B cell (primary cell): Measurements from ENCODE around the gene CRABP1. TPM values are rescaled to one million over a fixed set of nuclear protein-coding genes. Genes with fewer than 3 reads are reported as not detected.
A peak's percentile ranks its signal among the peaks of the same experiment; 100 is the strongest.

Experiments used
- ATAC-seq: fragments of 200-7000 bp; cut with Tn5 transposase; one replicate; pipeline ENCODE4 v1.10.0; 2021; ENCODE audit warnings: low read depth, mild to moderate bottlenecking, moderate number of reproducible peaks, moderate library complexity
- CTCF ChIA-PET: fragments of 350-600 bp; sonication (Branson Sonifier 250); formaldehyde crosslinking; loops from one replicate; lab custom pipeline; 2021; ENCODE audit warnings: antibody characterized with exemption, inconsistent platforms; lab: Charles Lee
- POLR2A ChIA-PET: fragments of 350-600 bp; sonication (Branson Sonifier 250); formaldehyde crosslinking; loops from one replicate; lab custom pipeline; 2021; ENCODE audit warnings: antibody characterized with exemption; lab: Charles Lee
- DNase-seq: peaks from one replicate; pipeline ENCODE4 v3.0.0; 2013
- H2AFZ ChIP-seq: 2 replicates; pipeline ENCODE4 v1.6.1; 2012; ENCODE audit warnings: mild to moderate bottlenecking, low read depth, low read length; ENCODE audit not compliant: insufficient read depth, poor library complexity, severe bottlenecking
- H3K27ac ChIP-seq, 2 donors: 1 replicate in 1 of 2; 2 replicates in 1 of 2; pipeline ENCODE4 v1.5.1; 2012 to 2013; ENCODE audit warnings: low read length in 2 of 2, mild to moderate bottlenecking in 2 of 2, moderate library complexity in 1 of 2
- H3K27me3 ChIP-seq, 4 experiments: fragments of 200-600 bp in 1 of 4; sonication (generic) in 1 of 4; replicated peaks in 1 of 4; 1 replicate in 2 of 4; 2 replicates in 2 of 4; pipeline versions ENCODE4 v1.6.1 to v1.7.0; 2013 to 2016; ENCODE audit warnings: low read length in 3 of 4, mild to moderate bottlenecking in 2 of 4, mixed read lengths in 1 of 4, moderate library complexity in 1 of 4; ENCODE audit not compliant: insufficient read depth in 4 of 4, control insufficient read depth in 3 of 4; ENCODE audit errors: control extremely low read depth in 1 of 4
- H3K36me3 ChIP-seq, 2 experiments: replicated peaks in 1 of 2; 1 replicate in 1 of 2; 2 replicates in 1 of 2; pipeline versions ENCODE4 v1.6.1 to v1.7.1; 2013; ENCODE audit warnings: low read length in 1 of 2; ENCODE audit not compliant: insufficient read depth in 2 of 2, control insufficient read depth in 1 of 2; ENCODE audit errors: control extremely low read depth in 1 of 2, extremely low read depth in 1 of 2
- H3K4me1 ChIP-seq, 2 donors: fragments of 200-600 bp in 1 of 2; sonication (generic) in 1 of 2; 1 replicate in 1 of 2; 2 replicates in 1 of 2; pipeline versions ENCODE4 v1.5.1 to v1.6.1; 2013 to 2017; ENCODE audit warnings: low read length in 2 of 2; ENCODE audit not compliant: control insufficient read depth in 2 of 2, insufficient read depth in 2 of 2
- H3K4me2 ChIP-seq: replicated peaks from 2 replicates; pipeline ENCODE3; 2012; ENCODE audit warnings: mild to moderate bottlenecking, low read depth, low read length; ENCODE audit not compliant: poor library complexity, severe bottlenecking
- H3K4me3 ChIP-seq, 5 experiments: fragments of 200-600 bp in 1 of 5; sonication (generic) in 1 of 5; 1 replicate in 3 of 5; 2 replicates in 2 of 5; pipeline versions ENCODE4 v1.5.1 to v1.7.0; 2011 to 2016; ENCODE audit warnings: low read length in 4 of 5, mild to moderate bottlenecking in 4 of 5, low read depth in 2 of 5, control low read depth in 1 of 5, moderate library complexity in 1 of 5; ENCODE audit not compliant: insufficient read depth in 1 of 5; ENCODE audit errors: control extremely low read depth in 1 of 5, extremely low read depth in 1 of 5
- H3K79me2 ChIP-seq: fragments of 200-600 bp; sonication (generic); one replicate; pipeline ENCODE4 v1.6.0; 2016; ENCODE audit warnings: low read length; ENCODE audit not compliant: control insufficient read depth, insufficient read depth
- H3K9ac ChIP-seq: fragments of 200-600 bp; sonication (generic); 2 replicates; pipeline ENCODE4 v1.6.1; 2017; ENCODE audit warnings: mild to moderate bottlenecking, low read length, moderate library complexity
- H3K9me3 ChIP-seq, 3 donors: one replicate each; pipeline versions ENCODE4 v1.6.1 to v1.7.1; 2013; ENCODE audit warnings: low read length in 2 of 3; ENCODE audit not compliant: control insufficient read depth in 2 of 3, insufficient read depth in 1 of 3; ENCODE audit errors: control extremely low read depth in 1 of 3
- H4K20me1 ChIP-seq: 2 replicates; pipeline ENCODE4 v1.6.0; 2012; ENCODE audit warnings: mild to moderate bottlenecking, low read length; ENCODE audit not compliant: insufficient read depth, control insufficient read depth, poor library complexity, severe bottlenecking
- H3K27ac Mint-ChIP-seq: one replicate; pipeline ENCODE4 v1.8.0; 2021; ENCODE audit warnings: mixed read lengths
- H3K27me3 Mint-ChIP-seq: one replicate; pipeline ENCODE4 v1.8.0; 2021; ENCODE audit warnings: mixed read lengths
- H3K4me1 Mint-ChIP-seq: one replicate; pipeline ENCODE4 v1.8.0; 2021; ENCODE audit warnings: mixed read lengths
- H3K4me3 Mint-ChIP-seq: one replicate; pipeline ENCODE4 v1.8.0; 2021; ENCODE audit warnings: mixed read lengths
- H3K9me3 Mint-ChIP-seq: one replicate; pipeline ENCODE4 v1.8.0; 2022; ENCODE audit warnings: mixed read lengths; ENCODE audit not compliant: insufficient read depth
- CTCF ChIP-seq: fragments of 200-600 bp; IDR thresholded peaks from one replicate; pipeline ENCODE4 v1.8.0; 2022; ENCODE audit warnings: antibody characterized with exemption, mild to moderate bottlenecking
- EZH2 ChIP-seq: IDR thresholded peaks from 2 replicates; pipeline ENCODE4 v1.6.1; 2012; ENCODE audit warnings: borderline replicate concordance, low read depth, mild to moderate bottlenecking, moderate library complexity, low read length; ENCODE audit not compliant: insufficient read depth, poor library complexity, severe bottlenecking
- WGBS: methylation state at CpG from one replicate; pipeline ENCODE4 v1.1.5; 2013; ENCODE audit warnings: missing lambda C conversion rate; ENCODE audit not compliant: insufficient coverage; 5-methylcytosine and 5-hydroxymethylcytosine counted together
- intact Hi-C: fragments of 100-400 bp; cut with micrococcal nuclease; formaldehyde crosslinking; loops from one replicate; pipeline ENCODE4 v1.10.0; 2022
- polyA plus RNA-seq: library from polyadenylated mRNA; depleted of rRNA; stranded (reverse); fragments of >200 nt; gene quantifications from 2 replicates; pipeline ENCODE4 v1.2.3, GENCODE V29; 2012
- total RNA-seq, 2 donors: library from RNA; stranded (reverse); fragments of 120-200 nt in 1 of 2; gene quantifications; 1 replicate in 1 of 2; 2 replicates in 1 of 2; pipeline versions ENCODE4 v1.2.3 to v1.2.4, GENCODE V29; 2013 to 2022

The CRABP1 gene
- total and polyA plus RNA-seq, 2 donors (not counting 1 experiment from before 2014, with no cell fraction given): not detected

GRCh38 chr15:78301828-78302227 is 38.3 kb upstream of the CRABP1 start:
- intact Hi-C loops: no loop called here

More at GRCh38 chr15:78301828-78302227, 38.3 kb upstream of the CRABP1 start:
- H3K9me3 ChIP-seq: no peaks in the 10 kb centered on the region
- no peak for TF ChIP-seq EZH2
- no peak for TF ChIP-seq CTCF
- peaks cover 0 to 5% (median 0%) of the 10 kb centered on the region in 4 experiments for H3K27me3 ChIP-seq
- H2AFZ ChIP-seq: peak overlapping the region; percentile 40
- no peaks in the 10 kb centered on the region for H4K20me1 ChIP-seq
- Mint-ChIP-seq H3K4me3 (no peak overlapping the region), H3K27me3 (peaks cover 9% of the 10 kb centered on the region), H3K4me1 (peaks cover 21% of the 10 kb centered on the region), H3K27ac (no peak overlapping the region), H3K9me3 (no peaks in the 10 kb centered on the region)
- H3K9ac ChIP-seq: no peak overlapping the region
- H3K79me2 ChIP-seq: peaks cover 12% of the 10 kb centered on the region
- no peak overlapping the region for H3K4me3 ChIP-seq
- H3K27ac ChIP-seq: no peak overlapping the region
- H3K4me2 ChIP-seq: no peak overlapping the region
- no peak for DNase-seq
- ChIA-PET POLR2A (no interaction called here), CTCF (no interaction called here)
- H3K36me3 ChIP-seq: no peaks in the 10 kb centered on the region
- ATAC-seq: no peak
- peaks cover 10 to 11% of the 10 kb centered on the region in 2 donors for H3K4me1 ChIP-seq
- WGBS: no CpG with 5 or more reads among the region's 3 CpGs
